DND-41 (cell line): Measurements from ENCODE around the gene STK24.

Experiments
- ATAC-seq: fragments of 200-7000 bp; cut with Tn5 transposase; 3 replicates; pipeline ENCODE4 v1.9.1; 2021; ENCODE audit warnings: low read depth; ENCODE audit not compliant: insufficient read depth
- DNase-seq: peaks from one replicate; pipeline ENCODE4 v3.0.0-alpha.2; 2020
- H2AFZ ChIP-seq: 2 replicates; pipeline ENCODE4 v1.6.0; 2012; ENCODE audit warnings: low read depth, low read length
- H3K27ac ChIP-seq: 2 replicates; pipeline ENCODE4 v1.5.1; 2012; ENCODE audit warnings: low read length, inconsistent platforms
- H3K27me3 ChIP-seq: fragments of 200-600 bp; sonication (generic); 2 replicates; pipeline ENCODE4 v1.6.0; 2012; ENCODE audit warnings: low read length, mild to moderate bottlenecking, inconsistent platforms; ENCODE audit not compliant: insufficient read depth, poor library complexity
- H3K36me3 ChIP-seq: 2 replicates; pipeline ENCODE4 v1.5.1; 2012; ENCODE audit warnings: low read length, inconsistent platforms; ENCODE audit not compliant: insufficient read depth
- H3K4me1 ChIP-seq: 2 replicates; pipeline ENCODE4 v1.5.1; 2012; ENCODE audit warnings: mild to moderate bottlenecking, low read length; ENCODE audit not compliant: insufficient read depth
- H3K4me2 ChIP-seq: 2 replicates; pipeline ENCODE4 v1.6.0; 2012; ENCODE audit warnings: mild to moderate bottlenecking, moderate library complexity, low read length, inconsistent platforms; ENCODE audit not compliant: insufficient read depth
- H3K4me3 ChIP-seq, 2 experiments: fragments of 200-600 bp in 1 of 2; shearing (Covaris generic) in 1 of 2; 2 replicates each; pipeline ENCODE4 v1.5.1; 2012 to 2016; ENCODE audit warnings: inconsistent platforms in 2 of 2, low read length in 2 of 2, mild to moderate bottlenecking in 2 of 2, low read depth in 1 of 2, moderate library complexity in 1 of 2
- H3K79me2 ChIP-seq: 2 replicates; pipeline ENCODE4 v1.6.0; 2012; ENCODE audit warnings: low read length, inconsistent platforms; ENCODE audit not compliant: insufficient read depth
- H3K9ac ChIP-seq: 2 replicates; pipeline ENCODE4 v1.6.0; 2012; ENCODE audit warnings: low read depth, mild to moderate bottlenecking, inconsistent platforms, low read length, moderate library complexity
- H3K9me3 ChIP-seq: 2 replicates; pipeline ENCODE4 v1.5.1; 2012; ENCODE audit warnings: low read length, moderate library complexity, mild to moderate bottlenecking, inconsistent platforms; ENCODE audit not compliant: insufficient read depth, severe bottlenecking
- H4K20me1 ChIP-seq: 2 replicates; pipeline ENCODE4 v1.6.0; 2012; ENCODE audit warnings: low read length; ENCODE audit not compliant: insufficient read depth
- CTCF ChIP-seq: IDR thresholded peaks from 2 replicates; pipeline ENCODE4 v1.5.1; 2012; ENCODE audit warnings: borderline replicate concordance, low read length, moderate library complexity, mild to moderate bottlenecking; ENCODE audit not compliant: poor library complexity, severe bottlenecking; ENCODE audit errors: extremely low read depth
- EZH2 ChIP-seq: IDR thresholded peaks from 3 replicates; pipeline ENCODE4 v1.6.1; 2012; ENCODE audit warnings: borderline replicate concordance, low read depth, mild to moderate bottlenecking, moderate library complexity, low read length, inconsistent platforms; ENCODE audit not compliant: severe bottlenecking

STK24 gene

GRCh38 chr13:98423417-98423816, 153.5 kb downstream of the STK24 start:
- Histone ChIP-seq H3K9me3 (no peaks in the 10 kb centered on the region), H3K4me2 (no peak overlapping the region), H3K4me1 (no peaks in the 10 kb centered on the region), H3K9ac (no peak overlapping the region), H3K36me3 (no peaks in the 10 kb centered on the region), H3K27me3 (peaks cover 9% of the 10 kb centered on the region), H3K79me2 (no peaks in the 10 kb centered on the region), H3K4me3 (no peak overlapping the region), H4K20me1 (no peaks in the 10 kb centered on the region), H2AFZ (no peak overlapping the region), H3K27ac (no peak overlapping the region)
- no peak for DNase-seq
- TF ChIP-seq EZH2 = no peak
- no peak for TF ChIP-seq CTCF
- ATAC-seq = no peak

- H2AFZ ChIP-seq = no peak overlapping the region
- H3K27me3 ChIP-seq = peaks cover 9% of the 10 kb centered on the region
- no peaks in the 10 kb centered on the region for H3K9me3 ChIP-seq
- DNase-seq (no peak), ATAC-seq (no peak)
- H3K4me2 ChIP-seq = no peak overlapping the region
- H3K36me3 ChIP-seq = no peaks in the 10 kb centered on the region
- no peak overlapping the region for H3K4me3 ChIP-seq
- no peaks in the 10 kb centered on the region for H3K4me1 ChIP-seq
- H3K79me2 ChIP-seq = no peaks in the 10 kb centered on the region
- no peaks in the 10 kb centered on the region for H4K20me1 ChIP-seq
- TF ChIP-seq CTCF = no peak
- no peak for TF ChIP-seq EZH2
- no peak overlapping the region for H3K9ac ChIP-seq
- H3K27ac ChIP-seq = no peak overlapping the region
Measured at GRCh38 chr13:98422046-98422445, 154.9 kb downstream of the STK24 start.

GRCh38 chr13:98420554-98421175, 156.2 kb downstream of the STK24 start:
- Histone ChIP-seq H3K9me3 (no peaks in the 10 kb centered on the region), H2AFZ (no peak overlapping the region), H4K20me1 (no peaks in the 10 kb centered on the region), H3K79me2 (no peaks in the 10 kb centered on the region), H3K27ac (no peak overlapping the region), H3K4me3 (no peak overlapping the region), H3K27me3 (peaks cover 9% of the 10 kb centered on the region), H3K36me3 (no peaks in the 10 kb centered on the region), H3K4me1 (no peaks in the 10 kb centered on the region), H3K4me2 (no peak overlapping the region), H3K9ac (no peak overlapping the region)
- no peak for DNase-seq
- no peak for TF ChIP-seq CTCF
- no peak for ATAC-seq
